ENCODE measurements around the gene DESI2. TPM values are rescaled to one million over a fixed set of nuclear protein-coding genes. Genes with fewer than 3 reads are reported as not detected.
"Not testable (repeated sequence)": the region's sequence is repeated elsewhere in the genome, so short reads cannot be mapped to it uniquely, and the experiment has no call there.

Gene DESI2
- total RNA-seq, 4 donors from 2014 or later, result 33.4 to 47.6 (median 35.4) TPM

DNA sequence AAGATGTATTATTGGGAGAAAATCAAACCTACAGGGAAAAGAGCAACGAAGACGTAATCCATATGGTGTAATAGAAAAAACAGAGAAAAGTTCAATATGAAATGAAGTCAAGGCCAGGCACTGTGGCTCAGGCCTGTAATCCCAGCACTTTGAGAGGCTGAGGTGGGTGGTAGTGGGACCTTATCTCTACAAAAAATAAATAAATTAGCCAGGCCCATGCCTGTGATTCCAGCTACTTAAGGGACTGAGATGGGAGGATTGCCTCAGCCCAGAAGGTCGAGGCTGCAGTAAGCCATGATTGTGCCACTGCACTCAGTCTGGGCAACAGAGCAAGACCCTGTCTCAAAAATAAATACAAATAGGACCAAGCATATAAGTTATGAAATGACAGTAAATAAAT lies 11.4 kb downstream of the DESI2 start:
- DNase-seq (ENCODE audit: low spot score) (no peak), ATAC-seq (ENCODE audit: low FRiP score) (no peak)
- TF ChIP-seq, protein P1, sequence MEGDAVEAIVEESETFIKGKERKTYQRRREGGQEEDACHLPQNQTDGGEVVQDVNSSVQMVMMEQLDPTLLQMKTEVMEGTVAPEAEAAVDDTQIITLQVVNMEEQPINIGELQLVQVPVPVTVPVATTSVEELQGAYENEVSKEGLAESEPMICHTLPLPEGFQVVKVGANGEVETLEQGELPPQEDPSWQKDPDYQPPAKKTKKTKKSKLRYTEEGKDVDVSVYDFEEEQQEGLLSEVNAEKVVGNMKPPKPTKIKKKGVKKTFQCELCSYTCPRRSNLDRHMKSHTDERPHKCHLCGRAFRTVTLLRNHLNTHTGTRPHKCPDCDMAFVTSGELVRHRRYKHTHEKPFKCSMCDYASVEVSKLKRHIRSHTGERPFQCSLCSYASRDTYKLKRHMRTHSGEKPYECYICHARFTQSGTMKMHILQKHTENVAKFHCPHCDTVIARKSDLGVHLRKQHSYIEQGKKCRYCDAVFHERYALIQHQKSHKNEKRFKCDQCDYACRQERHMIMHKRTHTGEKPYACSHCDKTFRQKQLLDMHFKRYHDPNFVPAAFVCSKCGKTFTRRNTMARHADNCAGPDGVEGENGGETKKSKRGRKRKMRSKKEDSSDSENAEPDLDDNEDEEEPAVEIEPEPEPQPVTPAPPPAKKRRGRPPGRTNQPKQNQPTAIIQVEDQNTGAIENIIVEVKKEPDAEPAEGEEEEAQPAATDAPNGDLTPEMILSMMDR (IDR thresholded peaks at IDR 0.05), result no peak

DNA sequence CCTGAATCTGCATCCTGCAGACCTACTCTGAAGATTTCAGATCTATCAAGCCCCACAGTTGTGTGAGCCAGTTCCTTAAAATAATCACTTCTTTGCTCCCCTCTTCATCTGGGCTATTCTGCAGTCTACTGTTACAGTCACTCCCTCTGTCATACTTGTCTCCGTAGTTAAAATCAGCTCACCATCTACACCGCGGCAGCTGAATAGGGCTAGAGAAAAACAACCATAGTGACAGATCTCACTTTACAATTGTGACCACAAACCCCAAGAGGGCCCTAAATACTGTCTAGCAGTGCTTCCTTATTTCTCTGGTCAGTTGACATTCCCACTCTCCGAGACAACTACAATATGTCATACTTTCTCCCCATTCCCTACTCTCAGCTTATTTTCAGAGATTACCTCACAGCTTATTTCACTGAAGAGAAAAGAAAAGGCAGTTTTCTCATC lies 12.9 kb downstream of the DESI2 start:
- peak; percentile 23 for ATAC-seq (ENCODE audit: low FRiP score)

DNA sequence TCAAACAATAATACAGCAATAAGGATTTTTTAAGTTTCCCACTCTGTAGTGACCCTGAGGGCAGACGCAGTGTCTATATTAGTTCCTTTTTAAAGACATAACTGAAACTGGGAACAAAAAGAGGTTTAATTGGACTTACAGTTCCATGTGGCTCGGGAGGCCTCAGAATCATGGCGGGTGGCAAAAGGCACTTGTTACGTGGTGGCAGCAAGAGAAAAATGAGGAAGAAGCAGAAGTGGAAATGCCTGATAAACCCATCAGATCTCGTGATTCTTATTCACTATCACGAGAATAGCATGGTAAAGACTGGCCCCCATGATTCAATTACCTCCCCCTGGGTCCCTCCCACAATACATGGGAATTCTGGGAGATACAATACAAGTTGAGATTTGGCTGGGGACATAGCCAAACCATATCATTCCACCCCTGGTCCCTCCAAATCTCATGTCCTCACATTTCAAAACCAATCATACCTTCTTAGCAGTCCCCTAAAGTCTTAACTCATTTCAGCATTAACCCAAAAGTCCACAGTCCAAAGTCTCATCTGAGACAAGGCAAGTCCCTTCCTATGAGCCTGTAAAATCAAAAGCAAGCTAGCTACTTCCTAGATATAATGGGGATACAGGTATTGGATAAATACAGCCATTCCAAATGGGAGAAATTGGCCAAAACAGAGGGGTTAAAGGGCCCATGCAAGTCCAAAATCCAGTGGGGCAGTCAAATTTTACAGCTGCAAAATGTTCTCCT lies 13.9 kb downstream of the DESI2 start:
- DNase-seq (ENCODE audit: low spot score); ATAC-seq (ENCODE audit: low FRiP score): not testable (repeated sequence)

More for the DNA sequence above, 12.9 kb downstream of the DESI2 start:
- TF ChIP-seq, protein P1 (IDR thresholded peaks at IDR 0.05), result no peak
- no peak for DNase-seq (ENCODE audit: low spot score)

DNA sequence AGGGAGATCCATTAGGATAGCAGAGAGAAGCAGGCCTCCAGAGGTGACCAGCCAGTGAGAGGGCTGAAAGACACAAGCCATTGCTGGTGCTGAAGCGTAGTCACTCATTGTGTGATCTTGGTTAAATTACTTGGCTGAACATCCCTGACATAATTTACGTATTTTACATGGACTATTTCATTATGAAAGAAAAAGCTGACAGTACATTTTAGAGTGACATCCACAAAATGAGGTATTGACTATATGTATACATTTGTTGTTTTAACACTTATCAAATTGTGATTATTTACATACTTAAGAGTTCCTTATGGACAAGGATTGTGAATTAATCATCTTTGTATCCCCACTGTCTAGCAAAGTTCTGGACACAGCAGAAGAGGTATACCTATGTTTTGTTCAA lies 14.9 kb downstream of the DESI2 start:
- no peak for DNase-seq (ENCODE audit: low spot score)
- TF ChIP-seq, protein P1 (IDR thresholded peaks at IDR 0.05), result no peak
- ATAC-seq (ENCODE audit: low FRiP score), result no peak

DNA sequence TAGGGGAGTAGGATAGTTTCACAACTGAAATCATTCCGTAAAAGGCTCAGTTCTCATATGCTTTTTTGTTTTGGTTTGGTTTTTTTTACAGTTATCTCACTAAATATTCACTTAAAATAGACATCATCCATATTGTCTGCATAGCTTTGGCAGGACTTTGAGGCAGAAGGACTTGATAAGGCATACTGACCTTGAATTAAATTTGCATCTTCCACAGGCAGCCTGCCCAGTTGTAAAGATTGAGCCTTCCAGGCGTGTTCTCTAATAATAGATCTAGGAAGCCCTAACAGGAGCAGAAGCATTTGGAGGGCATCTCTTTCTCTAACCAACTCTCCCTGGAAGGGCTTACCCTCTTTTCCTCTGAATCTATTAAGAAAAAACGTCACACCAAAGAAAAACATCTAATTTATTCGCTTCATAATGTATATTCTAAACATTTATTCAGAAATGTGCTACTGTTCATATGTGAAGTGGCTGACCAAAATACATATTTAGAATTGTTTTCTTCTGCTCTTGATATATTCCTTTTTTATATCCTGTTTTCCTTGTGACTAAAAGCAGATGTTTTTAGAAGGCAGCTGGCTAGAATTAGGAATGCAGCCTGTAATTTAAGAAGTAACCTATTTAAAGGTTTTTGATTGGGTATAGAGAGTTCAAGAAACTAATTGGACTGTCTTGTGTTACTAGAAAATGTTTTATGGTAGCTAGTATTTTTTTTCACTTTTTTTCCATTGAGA lies 20.2 kb downstream of the DESI2 start:
- no peak for DNase-seq (ENCODE audit: low spot score)
- ATAC-seq (ENCODE audit: low FRiP score), result no peak
- TF ChIP-seq, protein P1 (IDR thresholded peaks at IDR 0.05), result no peak

DNA sequence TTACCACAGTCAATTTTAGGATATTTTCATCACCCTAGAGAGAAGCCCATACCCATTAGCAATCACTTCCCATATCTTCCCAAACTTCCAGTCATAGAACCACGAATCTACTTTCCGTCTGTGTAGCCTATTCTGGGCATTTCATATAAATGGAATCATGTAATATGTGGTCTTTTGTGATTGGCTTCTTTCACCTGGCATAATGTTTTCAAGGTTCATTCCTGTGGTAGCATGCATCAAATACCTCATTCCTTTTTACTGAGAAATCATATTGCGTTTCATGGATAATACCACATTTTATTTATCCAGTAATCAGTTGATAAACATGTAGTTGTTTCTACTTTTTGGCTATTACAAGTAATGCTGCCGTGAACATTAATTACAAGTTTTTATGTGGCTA lies 21.5 kb downstream of the DESI2 start:
- DNase-seq (ENCODE audit: low spot score), result no peak
- no peak for ATAC-seq (ENCODE audit: low FRiP score)
- TF ChIP-seq, protein P1 (IDR thresholded peaks at IDR 0.05), result no peak

DNA sequence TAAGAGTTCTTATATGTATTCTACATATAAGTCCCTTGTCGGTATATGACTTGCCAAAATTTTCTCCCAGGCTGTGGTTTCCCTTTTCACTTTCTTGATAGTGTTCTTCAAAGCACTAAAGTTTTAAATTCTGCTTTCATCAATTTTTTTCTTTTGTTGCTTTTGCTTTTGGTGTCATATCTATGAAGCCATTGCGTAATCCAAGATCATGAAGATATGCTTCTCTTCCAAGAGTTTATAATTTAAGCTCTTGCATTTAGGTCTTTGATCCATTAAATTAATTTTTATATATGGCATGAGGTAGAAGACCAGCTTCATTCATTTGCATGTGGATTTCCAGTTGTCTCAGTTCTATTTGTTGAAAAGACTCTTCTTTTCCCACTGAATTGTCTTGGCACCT lies 22.2 kb downstream of the DESI2 start:
- ATAC-seq (ENCODE audit: low FRiP score) (no peak), DNase-seq (ENCODE audit: low spot score) (no peak)
- TF ChIP-seq, protein P1 (IDR thresholded peaks at IDR 0.05), result no peak

All from omental fat pad (tissue), 4 donors.